ENCODE results near the gene FLT3. TPM values are rescaled to one million over a fixed set of nuclear protein-coding genes. Genes with fewer than 3 reads are reported as not detected.

Gene FLT3
- total and polyA plus RNA-seq, 7 donors = 0.23 to 3.5 (median 2.0) TPM; not detected in 1

- intact Hi-C loops (cut with DNase I) = no loop called here
- Histone ChIP-seq H3K4me1 (no peaks in the 10 kb centered on the region), H3K27me3 (no peaks in the 10 kb centered on the region), H3K9me3 (no peaks in the 10 kb centered on the region), H3K27ac (no peak overlapping the region), H3K4me3 (no peak overlapping the region), H3K36me3 (no peaks in the 10 kb centered on the region)
- DNase-seq = no peak
- TF ChIP-seq CTCF (IDR thresholded peaks at IDR 0.05) (no peak), EP300 (IDR thresholded peaks at IDR 0.05) (no peak), POLR2A (IDR thresholded peaks at IDR 0.05) (no peak), POLR2AphosphoS5 (IDR thresholded peaks at IDR 0.05) (no peak)
Measured at GRCh38 chr13:28027071-28027470, 73.3 kb downstream of the FLT3 start.

GRCh38 chr13:28026508-28026907 is 73.9 kb downstream of the FLT3 start:
- intact Hi-C loops (cut with DNase I) = no loop called here
- Histone ChIP-seq H3K4me3 (no peak overlapping the region), H3K36me3 (no peaks in the 10 kb centered on the region), H3K4me1 (no peaks in the 10 kb centered on the region), H3K27me3 (no peaks in the 10 kb centered on the region), H3K9me3 (no peaks in the 10 kb centered on the region), H3K27ac (no peak overlapping the region)
- DNase-seq = no peak
- TF ChIP-seq POLR2A (IDR thresholded peaks at IDR 0.05) (no peak), CTCF (IDR thresholded peaks at IDR 0.05) (no peak), EP300 (IDR thresholded peaks at IDR 0.05) (no peak), POLR2AphosphoS5 (IDR thresholded peaks at IDR 0.05) (no peak)
- WGBS, 2 donors = 88 to 93% methylated on average over 9 of the region's 9 CpGs

GRCh38 chr13:28022848-28023518 is 77.4 kb downstream of the FLT3 start:
- 74% methylated on average over 9 of the region's 9 CpGs for WGBS, 2 donors
- TF ChIP-seq EP300 (IDR thresholded peaks at IDR 0.05) (no peak), POLR2A (IDR thresholded peaks at IDR 0.05) (no peak), POLR2AphosphoS5 (IDR thresholded peaks at IDR 0.05) (no peak), CTCF (IDR thresholded peaks at IDR 0.05) (no peak)
- intact Hi-C loops (cut with DNase I) = no loop called here
- H3K4me3 ChIP-seq = no peak overlapping the region
- H3K27ac ChIP-seq = no peak overlapping the region
- H3K4me1 ChIP-seq = no peaks in the 10 kb centered on the region
- H3K9me3 ChIP-seq = no peaks in the 10 kb centered on the region
- DNase-seq = no peak
- H3K27me3 ChIP-seq = no peaks in the 10 kb centered on the region
- no peaks in the 10 kb centered on the region for H3K36me3 ChIP-seq

- H3K27me3 ChIP-seq = peaks cover 0 to 9% (median 0%) of the 10 kb centered on the region in 3 donors
- intact Hi-C loops (cut with DNase I) = no loop called here
- H3K9me3 ChIP-seq = no peaks in the 10 kb centered on the region
- no peaks in the 10 kb centered on the region for H3K36me3 ChIP-seq
- WGBS, 2 donors = 66 to 74% methylated on average over 3 of the region's 3 CpGs
- H3K4me1 ChIP-seq = no peaks in the 10 kb centered on the region
- H3K27ac ChIP-seq = no peak overlapping the region
- H3K4me3 ChIP-seq = no peak overlapping the region
- no peak for TF ChIP-seq POLR2A (IDR thresholded peaks at IDR 0.05)
- TF ChIP-seq POLR2AphosphoS5 (IDR thresholded peaks at IDR 0.05) = no peak
- TF ChIP-seq CTCF (IDR thresholded peaks at IDR 0.05) = no peak
- no peak for TF ChIP-seq EP300 (IDR thresholded peaks at IDR 0.05)
- no peak for DNase-seq
Measured at GRCh38 chr13:28014301-28014700, 86.1 kb downstream of the FLT3 start.

GRCh38 chr13:28013482-28013881 is 86.9 kb downstream of the FLT3 start:
- H3K36me3 ChIP-seq = no peaks in the 10 kb centered on the region
- no peaks in the 10 kb centered on the region for H3K9me3 ChIP-seq
- DNase-seq = no peak
- WGBS, 2 donors = 88 to 96% methylated on average over 1 of the region's 1 CpG
- intact Hi-C loops (cut with DNase I) = no loop called here
- H3K27me3 ChIP-seq = peaks cover 0 to 10% (median 0%) of the 10 kb centered on the region in 3 donors
- TF ChIP-seq POLR2AphosphoS5 (IDR thresholded peaks at IDR 0.05) (no peak), CTCF (IDR thresholded peaks at IDR 0.05) (no peak), EP300 (IDR thresholded peaks at IDR 0.05) (no peak), POLR2A (IDR thresholded peaks at IDR 0.05) (no peak)
- no peak overlapping the region for H3K4me3 ChIP-seq
- no peaks in the 10 kb centered on the region for H3K4me1 ChIP-seq
- H3K27ac ChIP-seq = no peak overlapping the region

Data from sigmoid colon (tissue), 7 donors.